CD8-positive, alpha-beta memory T cell (primary cell): ENCODE measurements around the gene AP1AR. TPM values are rescaled to one million over a fixed set of nuclear protein-coding genes. Genes with fewer than 3 reads are reported as not detected.

Experiments
- CTCF ChIA-PET: fragments of 350-600 bp; sonication (Branson Sonifier 250); formaldehyde crosslinking; loops from one replicate; lab custom pipeline; 2021; ENCODE audit warnings: antibody characterized with exemption; lab: Charles Lee
- POLR2A ChIA-PET: fragments of 350-600 bp; sonication (Branson Sonifier 250); formaldehyde crosslinking; loops from one replicate; lab custom pipeline; 2021; ENCODE audit warnings: antibody characterized with exemption; lab: Charles Lee
- DNase-seq, 5 donors: peaks; one replicate each; pipeline versions ENCODE4 v3.0.0 to v3.0.0-alpha.2; 2020 to 2022; ENCODE audit warnings: mixed read lengths in 1 of 5
- H3K27ac ChIP-seq: one replicate; pipeline ENCODE4 v1.7.0; 2013; ENCODE audit warnings: low read depth, mild to moderate bottlenecking, low read length, moderate library complexity
- H3K27me3 ChIP-seq: 2 replicates; pipeline ENCODE4 v1.7.0; 2013; ENCODE audit warnings: low read length, mild to moderate bottlenecking; ENCODE audit not compliant: insufficient read depth, poor library complexity, severe bottlenecking
- H3K36me3 ChIP-seq: 2 replicates; pipeline ENCODE4 v1.7.0; 2013; ENCODE audit warnings: mild to moderate bottlenecking, low read length, moderate library complexity; ENCODE audit not compliant: insufficient read depth
- H3K4me1 ChIP-seq: 2 replicates; pipeline ENCODE4 v1.7.0; 2013; ENCODE audit warnings: mild to moderate bottlenecking, low read length, moderate library complexity; ENCODE audit not compliant: insufficient read depth
- H3K4me3 ChIP-seq: 2 replicates; pipeline ENCODE4 v1.7.0; 2013; ENCODE audit warnings: mild to moderate bottlenecking, low read length
- H3K9me3 ChIP-seq: 2 replicates; pipeline ENCODE4 v1.7.0; 2013; ENCODE audit warnings: mild to moderate bottlenecking, low read length
- H3K27ac Mint-ChIP-seq, 8 donors: one replicate each; pipeline ENCODE4 v1.8.0; 2020 to 2021; ENCODE audit warnings: mixed read lengths in 8 of 8, mild to moderate bottlenecking in 6 of 8, inconsistent platforms in 3 of 8, moderate library complexity in 3 of 8
- H3K27me3 Mint-ChIP-seq, 2 donors: one replicate each; pipeline ENCODE4 v1.8.0; 2020 to 2021; ENCODE audit warnings: mixed read lengths in 2 of 2, mild to moderate bottlenecking in 1 of 2, moderate library complexity in 1 of 2
- H3K36me3 Mint-ChIP-seq, 3 donors: one replicate each; pipeline ENCODE4 v1.8.0; 2020 to 2021; ENCODE audit warnings: mixed read lengths in 3 of 3, inconsistent platforms in 1 of 3, mild to moderate bottlenecking in 1 of 3
- H3K4me1 Mint-ChIP-seq, 3 donors: one replicate each; pipeline ENCODE4 v1.8.0; 2020 to 2021; ENCODE audit warnings: mixed read lengths in 3 of 3, inconsistent platforms in 1 of 3, mild to moderate bottlenecking in 1 of 3
- H3K4me3 Mint-ChIP-seq, 7 donors: one replicate each; pipeline ENCODE4 v1.8.0; 2020 to 2021; ENCODE audit warnings: mixed read lengths in 7 of 7, mild to moderate bottlenecking in 6 of 7, moderate library complexity in 4 of 7, inconsistent platforms in 2 of 7
- H3K9me3 Mint-ChIP-seq, 5 donors: one replicate each; pipeline ENCODE4 v1.8.0; 2020 to 2022; ENCODE audit warnings: mixed read lengths in 5 of 5, mild to moderate bottlenecking in 3 of 5, moderate library complexity in 2 of 5, inconsistent platforms in 1 of 5
- polyA plus RNA-seq: library from polyadenylated mRNA; unstranded; fragments of 300-500 nt; fragmentation: Illumina TruSeq; gene quantifications from one replicate; pipeline ENCODE4 v1.2.3, GENCODE V29; 2021
- total RNA-seq, 2 experiments: library from RNA; stranded (reverse); gene quantifications; one replicate each; pipeline ENCODE4 v1.2.3, GENCODE V29; 2021

AP1AR gene
- total and polyA plus RNA-seq, 3 experiments from 2014 or later: 23.2 to 27.5 (median 27.1) TPM

DNA sequence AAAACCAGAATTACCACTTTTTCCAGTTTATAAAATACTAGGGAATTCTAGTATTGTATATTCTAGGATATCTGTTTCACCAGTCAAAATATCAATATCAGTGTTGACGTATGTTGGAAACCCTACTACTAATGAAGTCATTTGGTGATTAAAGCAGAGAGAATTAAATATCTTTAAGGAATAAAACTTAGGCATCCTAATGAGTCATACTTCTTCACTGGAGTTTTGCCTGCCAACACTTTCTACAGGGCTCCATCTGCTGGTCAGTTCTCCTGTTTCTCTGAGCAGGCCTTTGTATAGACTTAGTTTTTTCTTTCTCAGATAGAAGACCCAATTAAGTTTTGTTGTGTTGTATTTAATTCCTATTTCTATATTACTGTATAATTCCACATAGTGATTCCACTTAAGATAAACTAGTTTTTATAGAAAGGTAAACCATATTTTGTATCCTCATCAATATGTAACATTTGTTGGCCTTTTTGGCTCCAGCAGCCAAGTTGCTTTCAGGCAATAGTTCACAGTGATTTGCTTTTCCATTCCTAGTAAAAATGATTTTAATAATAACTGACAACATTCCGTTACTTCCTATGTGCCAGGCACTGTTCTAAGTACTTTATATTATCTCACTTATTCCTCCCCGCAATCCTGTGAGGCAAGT, 3.5 kb downstream of the AP1AR start:
- DNase-seq: peak; percentile 17 to 63 (median 43)
- POLR2A ChIA-PET: no interaction called here
- H3K4me3 ChIP-seq: no peak overlapping the region

DNA sequence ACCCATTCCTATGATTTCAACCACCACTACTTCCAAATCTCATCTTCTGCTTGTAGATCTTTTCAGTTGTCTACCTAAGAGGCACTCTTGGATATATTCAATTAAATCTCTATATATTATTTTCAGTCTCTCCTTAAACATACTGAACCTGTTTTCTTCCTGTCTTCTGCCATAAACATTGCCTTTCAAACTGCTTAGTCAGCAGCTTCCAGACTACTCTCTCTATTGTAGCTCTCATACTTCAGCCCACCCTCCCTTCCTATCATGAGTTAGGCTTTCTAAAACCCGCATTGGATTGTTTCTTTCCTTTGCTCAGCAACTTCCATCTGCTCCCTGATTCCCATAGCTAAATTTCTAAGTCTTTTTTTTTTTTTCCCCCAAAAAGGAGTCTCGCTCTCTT, 4.5 kb downstream of the AP1AR start:
- ChIA-PET POLR2A (no interaction called here), CTCF (interaction anchor here (0.8 to 2.0 kb wide), 14 partner anchors 9 to 288 kb away, joined by 3 to 17 read pairs (median 4); partner anchors contain the start of gene TIFA)
- no peak overlapping the region for H3K4me3 ChIP-seq
- Mint-ChIP-seq H3K27me3 (no peaks in the 10 kb centered on the region), H3K36me3 (peaks cover 4 to 14% (median 6%) of the 10 kb centered on the region in 3 donors), H3K9me3 (no peaks in the 10 kb centered on the region), H3K27ac (peak overlapping the region in 1 of 8 donors; percentile 34), H3K4me3 (peak overlapping the region in 1 of 7 donors; percentile 12), H3K4me1 (peaks cover 25 to 58% (median 44%) of the 10 kb centered on the region in 3 donors)
- no peak overlapping the region for H3K27ac ChIP-seq
- H3K27me3 ChIP-seq: no peaks in the 10 kb centered on the region
- no peaks in the 10 kb centered on the region for H3K9me3 ChIP-seq
- no peak for DNase-seq
- peaks cover 11% of the 10 kb centered on the region for H3K4me1 ChIP-seq
- no peaks in the 10 kb centered on the region for H3K36me3 ChIP-seq

More for the DNA sequence above, 3.5 kb downstream of the AP1AR start:
- Histone ChIP-seq H3K36me3 (no peaks in the 10 kb centered on the region), H3K27me3 (no peaks in the 10 kb centered on the region), H3K27ac (no peak overlapping the region), H3K9me3 (no peaks in the 10 kb centered on the region), H3K4me1 (peaks cover 20% of the 10 kb centered on the region)
- H3K4me1 Mint-ChIP-seq: peaks cover 29 to 63% (median 47%) of the 10 kb centered on the region in 3 donors
- H3K4me3 Mint-ChIP-seq: peak overlapping the region in 1 of 7 donors; percentile 26
- CTCF ChIA-PET: interaction anchor here (0.8 to 3.8 kb wide), 14 partner anchors 13 to 530 kb away, joined by 3 to 23 read pairs (median 4); partner anchors contain the start of gene TIFA
- H3K9me3 Mint-ChIP-seq: no peaks in the 10 kb centered on the region
- H3K27ac Mint-ChIP-seq: peak overlapping the region in 3 of 8 donors; percentile 5 to 70 (median 12)
- H3K36me3 Mint-ChIP-seq: peaks cover 3 to 14% (median 4%) of the 10 kb centered on the region in 3 donors
- no peaks in the 10 kb centered on the region for H3K27me3 Mint-ChIP-seq

- H3K4me1 Mint-ChIP-seq: peaks cover 9 to 44% (median 28%) of the 10 kb centered on the region in 3 donors
- Histone ChIP-seq H3K27me3 (no peaks in the 10 kb centered on the region), H3K9me3 (no peaks in the 10 kb centered on the region), H3K4me3 (no peak overlapping the region), H3K4me1 (no peaks in the 10 kb centered on the region), H3K27ac (no peak overlapping the region), H3K36me3 (no peaks in the 10 kb centered on the region)
- ChIA-PET POLR2A (no interaction called here), CTCF (interaction anchor here (0.5 kb wide), 1 partner anchor 1478 kb away, joined by 3 read pairs; no protein-coding TSS in a partner anchor)
- H3K27me3 Mint-ChIP-seq: no peaks in the 10 kb centered on the region
- H3K4me3 Mint-ChIP-seq: no peak overlapping the region
- no peak for DNase-seq
- H3K9me3 Mint-ChIP-seq: no peaks in the 10 kb centered on the region
- H3K27ac Mint-ChIP-seq: peak overlapping the region in 1 of 8 donors; percentile 70
- peaks cover 4 to 12% (median 6%) of the 10 kb centered on the region in 3 donors for H3K36me3 Mint-ChIP-seq
These were observed 7.2 kb downstream of the AP1AR start for GRCh38 chr4:112238833-112239232.

GRCh38 chr4:112245383-112245782, 13.8 kb downstream of the AP1AR start:
- ChIA-PET CTCF (interaction anchor here (0.9 kb wide), 1 partner anchor 9 kb away, joined by 3 read pairs; no protein-coding TSS in a partner anchor), POLR2A (interaction anchor here (0.9 kb wide), 1 partner anchor 28 kb away, joined by 5 read pairs; no protein-coding TSS in a partner anchor)
- Histone ChIP-seq H3K4me1 (no peaks in the 10 kb centered on the region), H3K4me3 (no peak overlapping the region), H3K27me3 (no peaks in the 10 kb centered on the region), H3K27ac (no peak overlapping the region), H3K9me3 (no peaks in the 10 kb centered on the region), H3K36me3 (no peaks in the 10 kb centered on the region)
- no peaks in the 10 kb centered on the region for H3K9me3 Mint-ChIP-seq
- no peaks in the 10 kb centered on the region for H3K27me3 Mint-ChIP-seq
- no peak overlapping the region for H3K27ac Mint-ChIP-seq
- DNase-seq: no peak
- peaks cover 1 to 10% (median 8%) of the 10 kb centered on the region in 3 donors for H3K4me1 Mint-ChIP-seq
- peaks cover 0 to 14% (median 1%) of the 10 kb centered on the region in 3 donors for H3K36me3 Mint-ChIP-seq
- no peak overlapping the region for H3K4me3 Mint-ChIP-seq

DNA sequence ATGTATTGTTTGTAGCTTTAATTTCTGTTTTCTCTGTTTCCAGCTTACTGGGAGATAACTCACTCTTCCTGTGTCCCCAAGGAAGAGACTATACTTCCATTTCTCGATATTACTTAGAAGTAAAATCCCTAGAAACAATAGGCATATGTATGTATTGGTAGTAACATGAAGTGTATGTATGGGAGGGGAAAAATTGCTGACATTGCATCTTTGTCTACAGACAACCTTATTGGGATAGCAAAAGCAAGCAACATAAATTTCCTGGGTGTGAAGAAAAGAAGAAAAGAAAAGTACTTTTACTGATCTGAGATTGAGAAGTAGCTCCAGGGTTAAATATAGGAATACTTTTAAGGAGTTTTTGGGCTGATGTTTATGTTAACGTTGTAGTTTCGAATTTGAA, 15.4 kb downstream of the AP1AR start:
- Histone ChIP-seq H3K9me3 (no peaks in the 10 kb centered on the region), H3K27me3 (no peaks in the 10 kb centered on the region), H3K36me3 (no peaks in the 10 kb centered on the region), H3K4me1 (no peaks in the 10 kb centered on the region), H3K27ac (no peak overlapping the region), H3K4me3 (no peak overlapping the region)
- Mint-ChIP-seq H3K27ac (no peak overlapping the region), H3K9me3 (no peaks in the 10 kb centered on the region), H3K4me1 (peaks cover 3 to 16% (median 13%) of the 10 kb centered on the region in 3 donors), H3K36me3 (peaks cover 0 to 10% (median 0%) of the 10 kb centered on the region in 3 donors), H3K4me3 (no peak overlapping the region), H3K27me3 (no peaks in the 10 kb centered on the region)
- DNase-seq: no peak
- CTCF ChIA-PET: interaction anchor here (0.7 kb wide), 1 partner anchor 11 kb away, joined by 3 read pairs; no protein-coding TSS in a partner anchor
- POLR2A ChIA-PET: no interaction called here

GRCh38 chr4:112251019-112251643, 19.5 kb downstream of the AP1AR start:
- H3K9me3 Mint-ChIP-seq: no peaks in the 10 kb centered on the region
- peak overlapping the region in 1 of 8 donors; percentile 44 for H3K27ac Mint-ChIP-seq
- no peaks in the 10 kb centered on the region for H3K27me3 Mint-ChIP-seq
- peaks cover 2 to 10% (median 9%) of the 10 kb centered on the region in 3 donors for H3K4me1 Mint-ChIP-seq
- no peak overlapping the region for H3K27ac ChIP-seq
- H3K4me1 ChIP-seq: no peaks in the 10 kb centered on the region
- no peaks in the 10 kb centered on the region for H3K36me3 ChIP-seq
- CTCF ChIA-PET: interaction anchor here (1.5 kb wide), 1 partner anchor 152 kb away, joined by 3 read pairs; no protein-coding TSS in a partner anchor
- peaks cover 0 to 10% (median 4%) of the 10 kb centered on the region in 3 donors for H3K36me3 Mint-ChIP-seq
- no peaks in the 10 kb centered on the region for H3K9me3 ChIP-seq
- no peaks in the 10 kb centered on the region for H3K27me3 ChIP-seq
- H3K4me3 Mint-ChIP-seq: no peak overlapping the region
- POLR2A ChIA-PET: no interaction called here
- no peak overlapping the region for H3K4me3 ChIP-seq
- DNase-seq: no peak

GRCh38 chr4:112252234-112252633, 20.6 kb downstream of the AP1AR start:
- no peak overlapping the region for H3K27ac Mint-ChIP-seq
- DNase-seq: no peak
- Histone ChIP-seq H3K4me1 (no peaks in the 10 kb centered on the region), H3K36me3 (no peaks in the 10 kb centered on the region), H3K27me3 (no peaks in the 10 kb centered on the region), H3K27ac (no peak overlapping the region), H3K9me3 (no peaks in the 10 kb centered on the region), H3K4me3 (no peak overlapping the region)
- ChIA-PET POLR2A (no interaction called here), CTCF (no interaction called here)
- no peaks in the 10 kb centered on the region for H3K9me3 Mint-ChIP-seq
- peaks cover 2 to 10% (median 9%) of the 10 kb centered on the region in 3 donors for H3K4me1 Mint-ChIP-seq
- H3K4me3 Mint-ChIP-seq: no peak overlapping the region
- no peaks in the 10 kb centered on the region for H3K27me3 Mint-ChIP-seq
- peaks cover 0 to 13% (median 3%) of the 10 kb centered on the region in 3 donors for H3K36me3 Mint-ChIP-seq
